ENCODE results near the gene MCM8.
"Not testable (repeated sequence)": the region's sequence is repeated elsewhere in the genome, so short reads cannot be mapped to it uniquely, and the experiment has no call there.

Gene MCM8

DNA sequence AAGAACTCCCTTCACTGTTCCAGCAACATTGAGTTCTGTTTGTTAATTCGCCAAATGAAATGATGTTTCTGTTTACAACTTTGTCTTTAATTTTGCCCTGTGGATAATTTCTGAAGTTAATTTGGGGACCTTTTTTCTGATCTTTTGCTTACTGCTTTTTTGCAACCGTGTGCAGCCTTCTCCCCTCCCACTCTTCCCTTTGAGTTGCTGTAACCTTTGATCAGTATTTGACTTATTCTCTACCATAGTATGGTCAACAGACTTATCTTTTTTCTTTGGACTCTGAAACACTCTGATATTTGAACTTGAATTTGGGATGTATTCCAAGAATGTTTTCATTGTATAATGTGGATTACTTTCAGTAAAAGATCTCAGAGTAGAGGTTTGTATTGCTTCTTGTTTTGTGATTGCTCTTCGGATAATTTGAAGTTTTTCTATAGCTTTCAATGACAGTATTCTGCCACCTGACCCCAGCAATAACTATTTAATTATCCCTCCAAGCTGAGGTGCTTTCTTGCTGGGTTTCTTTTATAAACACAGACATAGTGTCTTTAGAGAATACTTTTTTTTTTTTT lies 57.2 kb downstream of the MCM8 start:
- DNase-seq: no peak

DNA sequence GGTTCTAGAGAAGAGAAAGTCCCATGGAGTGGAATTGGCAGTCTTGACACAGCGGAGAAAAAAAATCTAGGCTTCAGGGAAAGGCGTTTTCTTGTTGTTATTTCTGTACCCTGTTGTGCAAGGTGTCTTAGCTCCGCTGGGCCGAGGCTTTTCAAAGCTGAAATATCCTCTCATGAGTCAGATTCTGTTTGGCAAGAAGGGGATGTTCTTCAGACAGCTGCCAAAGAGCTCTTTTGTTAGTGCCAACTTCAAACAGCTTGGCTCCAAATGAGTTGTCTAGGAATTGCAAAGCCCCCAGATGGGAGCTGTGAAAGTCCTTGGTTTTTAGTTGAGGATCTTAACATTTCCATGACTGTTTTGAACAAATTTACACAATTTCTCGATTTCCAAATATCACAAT lies 57.8 kb downstream of the MCM8 start:
- no peak for DNase-seq

DNA sequence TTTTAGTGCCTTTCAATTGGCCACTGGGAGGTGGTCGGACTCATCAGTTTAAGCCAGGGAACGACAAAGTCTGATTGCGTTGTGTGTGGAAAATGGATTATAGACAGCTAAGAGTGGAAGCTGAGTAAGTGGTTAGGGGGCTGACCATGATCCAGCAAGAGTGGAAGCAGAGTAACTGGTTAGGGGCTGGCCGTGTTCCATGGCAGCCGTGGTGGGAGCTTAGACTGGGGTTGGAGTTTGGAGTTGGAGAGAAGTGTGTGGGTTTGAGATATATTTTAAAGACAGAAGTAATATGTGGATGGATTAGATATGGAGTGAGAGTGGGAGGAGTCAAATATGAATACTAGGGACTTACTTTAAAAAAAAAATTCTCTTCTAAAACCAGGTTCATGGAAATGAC lies 61.7 kb downstream of the MCM8 start:
- no peak for DNase-seq

DNA sequence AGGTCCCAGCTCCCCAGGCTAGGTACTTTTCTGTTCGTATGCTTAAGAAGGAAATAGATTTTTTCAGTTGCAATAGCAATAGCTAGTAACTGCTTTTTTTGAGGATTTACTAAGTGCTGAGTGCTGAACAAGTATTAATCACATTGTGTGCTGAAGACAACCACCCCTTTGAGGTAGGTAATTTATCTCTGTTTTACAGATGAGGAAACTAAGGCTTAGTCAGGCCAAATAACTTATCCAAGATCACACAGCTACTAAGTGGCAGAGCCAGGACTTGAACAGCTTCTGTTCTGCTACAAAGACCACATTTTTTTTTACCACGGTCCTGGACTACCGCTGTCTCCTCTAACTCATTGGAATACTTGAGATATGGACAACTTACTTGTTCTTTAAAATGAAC lies 63.6 kb downstream of the MCM8 start:
- no peak for DNase-seq

DNA sequence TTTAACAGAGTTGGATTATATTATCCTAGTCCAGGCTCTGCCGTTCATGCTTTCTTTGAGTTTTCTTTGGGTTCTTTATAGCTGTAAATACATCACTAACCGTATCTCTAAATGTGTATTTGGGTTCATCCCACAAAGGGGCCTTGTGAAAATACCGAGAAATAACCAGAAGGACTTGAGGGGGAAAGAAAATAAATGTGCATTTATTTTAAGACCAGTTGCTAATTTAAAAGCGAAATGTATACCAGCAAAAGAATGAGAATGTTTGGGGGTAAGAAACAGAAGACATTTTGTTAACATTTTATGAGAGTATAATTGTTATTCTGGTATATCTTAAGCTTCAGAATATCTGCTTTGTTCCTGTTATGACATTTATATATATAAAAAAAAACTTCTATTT lies 64.5 kb downstream of the MCM8 start:
- no peak for DNase-seq

DNA sequence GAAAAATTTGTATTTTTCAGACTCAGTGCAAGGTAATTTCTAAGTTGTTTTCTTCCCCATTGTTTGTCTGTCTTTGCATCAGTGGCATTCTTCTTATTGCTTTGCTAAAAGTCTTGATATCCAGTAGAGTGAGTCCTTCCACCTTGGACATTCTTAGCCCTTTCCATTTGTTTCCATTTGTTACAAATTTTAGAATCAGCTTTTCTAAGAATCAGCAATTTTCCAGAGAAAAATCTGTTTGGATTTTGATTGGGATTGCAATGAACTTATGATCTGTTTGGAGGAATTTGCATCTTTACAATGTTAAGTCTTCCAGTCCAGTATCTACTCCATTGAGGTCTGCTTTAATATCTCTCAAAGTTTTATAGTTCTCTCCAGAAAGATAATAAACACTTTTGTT lies 67.0 kb downstream of the MCM8 start:
- no peak for DNase-seq

DNA sequence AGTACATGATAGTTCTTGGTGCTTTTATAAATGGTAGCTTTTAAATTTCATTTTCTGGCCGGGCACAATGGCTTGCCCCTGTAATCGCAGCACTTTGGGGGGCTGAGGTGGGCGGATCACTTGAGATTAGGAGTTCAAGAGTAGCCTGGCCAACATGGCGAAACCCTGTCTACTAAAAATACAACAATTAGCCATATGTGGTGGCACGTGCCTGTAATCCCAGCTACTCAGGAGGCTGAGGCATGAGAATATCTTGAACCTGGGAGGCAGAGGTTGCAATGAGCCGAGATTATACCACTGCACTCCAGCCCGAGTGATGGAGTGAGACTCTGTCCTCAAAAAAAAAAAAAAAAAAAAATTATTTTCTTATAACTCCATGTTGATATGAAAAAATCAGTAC lies 67.4 kb downstream of the MCM8 start:
- DNase-seq: no peak

DNA sequence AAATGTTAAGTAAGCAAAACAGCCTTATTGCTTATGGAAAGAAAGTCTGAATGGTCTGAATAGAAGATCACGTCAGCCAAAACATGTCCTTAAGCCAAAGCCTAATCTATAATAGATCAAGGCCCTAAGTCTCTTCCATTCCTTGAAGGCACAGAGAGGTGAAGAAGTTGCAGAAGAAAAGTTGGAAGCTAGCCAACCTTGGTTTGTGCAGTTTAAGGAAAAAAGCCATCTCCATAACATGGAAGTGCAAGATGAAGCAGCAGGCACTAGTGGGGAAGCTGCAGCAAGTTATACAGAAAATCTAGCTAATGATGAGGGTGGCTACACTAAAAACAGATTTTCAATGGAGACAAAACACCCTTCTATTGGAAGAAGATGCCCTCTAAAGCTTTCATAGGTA lies 74.3 kb downstream of the MCM8 start:
- DNase-seq: no peak

DNA sequence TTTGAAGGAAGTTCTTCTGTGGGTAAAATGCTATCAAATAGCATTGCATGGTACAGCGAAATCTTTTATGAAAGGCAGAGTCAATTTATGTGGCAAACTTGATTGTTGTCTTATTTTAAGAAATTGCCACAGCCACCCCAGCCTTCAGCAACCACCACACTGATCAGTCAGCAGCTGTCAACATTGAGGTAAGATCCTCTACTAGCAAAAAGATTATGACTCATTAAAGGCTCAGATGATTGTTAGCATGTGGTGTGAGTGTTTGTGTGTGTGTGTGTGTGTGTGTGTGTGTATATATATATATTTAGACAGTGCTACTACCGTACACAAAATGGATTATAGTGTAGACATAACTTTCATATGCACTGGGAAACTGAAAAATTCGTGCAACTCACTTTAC lies 75.6 kb downstream of the MCM8 start:
- no peak for DNase-seq

DNA sequence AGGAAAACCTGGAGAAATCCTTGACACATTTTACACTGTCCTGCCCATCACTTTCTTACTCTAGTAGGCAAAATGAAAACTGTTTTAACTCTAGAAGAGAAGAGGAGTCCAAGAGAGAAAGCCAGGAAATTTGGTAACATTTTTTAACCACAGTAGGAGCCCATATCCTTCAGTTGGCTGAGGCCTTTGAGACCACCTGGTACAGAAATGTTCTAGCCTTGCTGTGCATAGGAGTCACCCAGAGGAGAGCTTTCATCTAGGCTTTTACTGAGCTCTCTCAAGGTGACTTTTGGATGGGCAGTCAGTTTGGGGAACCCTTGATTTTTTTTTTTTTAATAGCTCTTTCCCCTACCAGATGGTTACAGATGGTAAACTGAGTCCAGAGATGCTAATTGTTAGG lies 78.4 kb downstream of the MCM8 start:
- DNase-seq: no peak

DNA sequence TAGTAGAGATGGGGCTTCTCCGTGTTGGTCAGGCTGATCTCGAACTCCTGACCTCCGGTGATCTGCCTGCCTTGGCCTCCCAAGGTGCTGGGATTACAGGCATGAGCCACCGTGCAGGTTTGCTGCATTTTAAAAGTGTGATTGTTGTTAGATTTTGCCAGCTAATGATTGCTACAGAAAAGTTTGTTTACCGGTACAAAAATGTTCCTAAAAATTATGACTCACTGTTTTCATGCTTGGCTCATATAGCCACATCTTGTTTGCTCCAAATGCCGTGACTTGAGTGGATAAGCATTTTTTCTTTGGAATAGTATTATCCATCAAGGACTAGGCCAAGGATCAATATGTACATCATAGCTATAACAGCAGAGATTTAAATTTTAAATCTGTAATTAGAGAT lies 79.1 kb downstream of the MCM8 start:
- no peak for DNase-seq

DNA sequence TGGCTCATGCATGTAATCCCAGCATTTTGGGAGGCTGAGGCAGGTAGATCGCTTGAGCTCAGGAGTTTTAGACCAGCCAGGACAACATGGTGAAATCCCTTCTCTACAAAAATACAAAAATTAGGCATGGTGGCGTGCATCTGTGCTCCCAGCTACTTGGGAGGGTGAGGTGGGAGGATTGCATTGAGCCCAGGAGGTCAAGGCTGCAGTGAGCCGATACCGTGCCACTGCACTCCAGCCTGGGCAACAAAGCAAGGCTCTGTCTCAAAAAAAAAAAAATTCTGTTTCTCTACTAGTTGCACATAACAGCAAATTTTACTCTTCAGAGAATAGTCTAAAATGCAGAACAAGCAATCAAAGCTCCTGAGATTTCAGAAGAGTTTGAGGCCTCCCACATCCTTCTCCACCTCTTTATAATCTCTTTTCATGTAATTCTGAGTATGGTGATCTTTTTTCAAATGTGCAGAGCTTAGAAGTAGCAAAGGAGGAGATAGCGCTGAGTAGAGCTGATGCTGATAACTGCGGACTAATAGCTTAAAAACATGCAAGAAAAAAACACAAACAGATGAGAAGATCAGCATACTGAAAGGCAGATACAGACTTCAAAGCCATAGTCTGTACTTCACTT lies 80.1 kb downstream of the MCM8 start:
- no peak for DNase-seq

DNA sequence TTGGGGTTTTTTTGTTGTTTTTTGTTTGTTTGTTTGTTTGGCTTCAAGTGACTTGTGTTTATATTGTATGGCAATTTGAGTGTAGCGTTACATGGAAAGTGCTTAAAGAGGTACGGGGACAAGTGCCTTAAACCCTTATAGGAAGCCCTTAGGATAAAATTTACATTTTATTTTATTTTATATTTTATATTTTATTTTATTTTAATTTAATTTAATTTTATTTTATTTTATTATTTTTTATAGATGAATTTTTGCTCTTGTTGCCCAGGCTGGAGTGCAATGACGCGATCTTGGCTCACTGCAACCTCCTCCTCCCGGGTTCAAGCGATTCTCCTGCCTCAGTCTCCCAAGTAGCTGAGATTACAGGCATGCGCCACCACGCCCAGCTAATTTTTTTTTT lies 82.5 kb downstream of the MCM8 start:
- DNase-seq: not testable (repeated sequence)

DNA sequence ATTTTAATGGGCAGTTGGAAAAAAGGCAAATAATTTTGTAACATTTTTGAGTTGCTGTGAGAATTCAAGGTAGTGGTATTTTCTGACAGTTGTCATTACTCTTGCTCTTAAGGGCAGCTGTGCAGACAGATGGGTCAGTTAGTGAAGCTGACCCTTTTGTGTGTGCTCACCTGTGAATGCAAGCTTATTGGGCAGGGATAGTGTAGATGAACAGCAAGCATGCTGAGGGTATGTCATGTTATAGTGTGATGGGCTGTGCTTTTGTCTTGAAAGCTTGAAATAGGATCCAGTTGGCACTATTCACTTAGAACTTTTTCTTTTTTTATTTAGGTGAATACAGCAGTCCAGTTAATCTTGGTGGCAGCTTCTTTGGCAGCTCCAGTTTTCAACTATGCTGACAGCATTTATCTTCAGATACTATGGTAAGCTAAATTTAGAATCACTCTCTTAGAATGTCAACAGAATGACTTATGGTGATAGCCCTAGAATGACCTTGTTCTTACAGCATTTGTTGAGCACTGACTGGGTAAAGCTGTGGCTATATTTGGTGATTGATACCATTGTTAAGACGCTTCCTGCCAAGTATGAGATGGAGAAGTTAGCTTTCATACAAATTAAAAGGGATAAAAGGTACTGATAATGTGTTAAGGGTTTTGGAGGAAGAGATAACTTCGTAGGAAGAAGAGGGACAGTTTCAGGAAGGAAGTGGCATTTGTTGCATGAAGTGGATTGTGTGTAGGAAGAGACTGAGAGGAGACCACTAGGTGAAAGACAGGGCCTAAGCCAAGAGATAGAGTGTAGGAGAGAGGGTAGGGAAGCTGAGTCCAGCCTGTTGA lies 83.9 kb downstream of the MCM8 start:
- no peak for DNase-seq

DNA sequence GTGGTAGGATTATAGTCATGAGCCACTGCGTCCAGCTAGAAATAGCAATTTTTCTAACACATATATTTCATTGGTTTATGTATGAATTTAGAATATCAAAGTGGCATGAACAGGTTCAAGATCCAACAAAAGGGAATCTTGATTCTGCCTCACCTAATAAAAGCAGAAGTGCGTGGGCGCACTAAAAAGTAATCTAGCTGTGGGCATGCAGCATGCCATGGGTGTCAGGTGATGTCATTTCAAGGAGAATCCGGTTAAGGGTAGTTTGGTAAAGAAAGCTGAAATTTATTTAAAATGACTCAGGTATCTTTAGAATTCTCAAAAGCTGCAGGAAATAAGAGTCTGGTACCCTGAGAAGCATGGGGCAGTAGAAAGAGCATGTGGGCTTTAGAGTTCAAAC lies 85.8 kb downstream of the MCM8 start:
- DNase-seq: no peak

DNA sequence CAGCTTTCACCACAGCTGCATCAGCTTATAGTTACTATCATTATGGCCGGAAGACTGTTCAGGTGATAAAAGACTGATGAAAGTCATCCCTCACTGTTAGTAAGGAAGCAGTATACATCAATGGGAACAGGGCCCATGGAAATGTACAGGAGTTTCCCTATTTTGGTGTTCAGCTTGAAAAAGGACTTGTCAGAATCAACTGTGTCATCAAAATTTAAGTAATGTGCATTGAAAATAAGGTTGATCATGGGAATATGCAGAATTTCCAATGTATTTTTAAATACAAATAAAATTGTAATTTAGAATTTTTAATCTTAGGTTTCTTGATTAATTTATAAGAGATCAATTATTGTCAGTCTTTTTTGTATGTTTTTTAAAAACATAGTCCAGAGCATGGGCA lies 86.6 kb downstream of the MCM8 start:
- DNase-seq: no peak

DNA sequence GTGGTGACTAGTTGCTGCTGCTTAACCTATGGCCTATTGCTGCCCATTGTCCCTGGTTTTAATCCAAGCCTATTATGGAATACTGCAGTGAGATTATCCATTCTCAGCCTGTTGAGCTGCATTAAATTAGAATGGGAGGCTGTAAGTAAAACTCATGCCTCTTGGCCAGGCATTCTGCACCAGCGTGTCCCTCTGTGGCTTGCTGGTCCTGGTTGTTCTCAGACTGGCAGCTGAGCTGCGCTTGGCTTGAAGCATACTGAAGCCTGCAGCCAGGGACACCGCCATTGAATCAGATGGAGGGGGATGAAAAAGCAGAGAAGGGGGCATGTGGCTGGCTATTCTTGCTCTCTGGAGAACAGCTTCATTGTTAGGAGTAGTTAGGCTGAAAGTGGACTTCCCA lies 87.8 kb downstream of the MCM8 start:
- DNase-seq: no peak

DNA sequence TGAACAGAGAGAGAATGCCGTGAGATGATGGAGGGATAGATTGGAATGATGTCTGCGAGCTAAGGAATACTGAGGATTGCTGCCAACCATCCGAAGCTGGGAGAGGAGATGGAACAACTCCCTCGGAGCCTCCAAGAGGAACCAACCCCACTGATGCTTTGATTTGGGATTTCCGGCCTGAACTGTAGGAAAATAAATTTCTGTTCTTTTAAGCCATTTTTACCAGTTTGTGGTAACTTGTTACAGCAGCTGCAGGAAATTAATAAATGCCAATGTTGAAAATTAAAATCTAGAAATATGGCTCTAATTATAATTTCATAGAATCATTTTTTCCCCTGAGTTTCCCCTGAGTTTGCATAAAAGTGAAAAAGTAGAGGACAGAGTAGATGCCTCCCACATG lies 89.3 kb downstream of the MCM8 start:
- DNase-seq: no peak

DNA sequence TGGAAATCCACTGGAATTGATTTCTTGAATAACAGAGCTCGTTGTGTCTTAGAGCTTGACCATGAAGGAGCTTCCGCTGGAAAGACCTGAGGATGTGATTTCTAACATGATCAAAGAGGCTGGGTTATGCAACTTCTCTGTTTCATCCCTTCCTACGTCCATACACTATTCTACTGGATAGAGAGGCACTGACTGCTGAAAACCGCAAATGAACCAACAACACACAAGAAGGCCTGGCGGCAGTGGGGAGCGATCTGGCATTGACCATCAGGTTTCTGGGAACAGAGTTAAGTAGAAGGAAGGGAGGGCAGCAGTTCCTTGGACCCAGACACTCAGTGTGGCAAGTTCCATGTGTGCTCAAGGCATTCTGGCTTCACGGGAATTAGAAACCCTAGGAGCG lies 90.1 kb downstream of the MCM8 start:
- no peak for DNase-seq

DNA sequence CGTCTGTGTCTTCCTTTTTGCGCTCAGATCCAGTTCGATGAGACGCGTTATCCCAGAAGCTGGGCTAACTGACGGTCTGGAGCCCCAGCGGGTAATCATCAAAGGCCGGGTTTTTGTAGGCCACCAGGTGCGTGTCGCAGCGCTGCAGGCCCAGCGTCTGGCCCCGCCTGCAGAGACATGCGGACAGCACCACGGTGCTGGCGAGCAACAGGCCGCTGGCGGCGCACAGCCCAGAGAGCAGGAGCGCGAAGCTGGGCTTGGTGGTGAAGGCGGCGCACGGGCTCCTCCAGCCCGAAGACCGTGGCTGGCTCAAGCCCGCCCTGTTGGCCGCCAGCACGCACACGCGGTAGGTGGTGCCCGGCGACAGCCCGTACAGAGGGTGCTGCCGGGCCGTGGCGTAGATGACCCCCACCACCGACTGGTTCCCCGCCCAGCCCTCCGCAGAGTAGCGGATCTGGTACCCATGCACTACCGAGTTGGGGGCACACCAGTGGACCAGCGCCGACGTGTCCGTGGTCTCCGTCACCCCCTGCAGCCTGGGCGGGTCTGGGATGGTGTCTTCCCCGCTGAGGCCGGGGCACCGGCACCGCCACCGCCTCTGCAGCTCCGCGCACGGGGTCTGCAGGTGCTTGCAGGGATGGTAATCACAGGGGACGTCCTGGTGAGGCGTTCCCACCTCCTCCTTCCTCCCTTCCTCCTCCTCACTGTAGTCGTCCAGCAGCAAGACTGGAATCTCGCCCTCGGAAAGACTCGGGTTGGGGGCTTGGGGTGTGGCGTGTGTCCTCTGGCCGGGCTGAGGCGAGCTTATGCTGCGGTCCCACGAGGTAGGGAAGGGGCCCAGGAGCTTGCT lies 90.7 kb downstream of the MCM8 start:
- DNase-seq: no peak

DNA sequence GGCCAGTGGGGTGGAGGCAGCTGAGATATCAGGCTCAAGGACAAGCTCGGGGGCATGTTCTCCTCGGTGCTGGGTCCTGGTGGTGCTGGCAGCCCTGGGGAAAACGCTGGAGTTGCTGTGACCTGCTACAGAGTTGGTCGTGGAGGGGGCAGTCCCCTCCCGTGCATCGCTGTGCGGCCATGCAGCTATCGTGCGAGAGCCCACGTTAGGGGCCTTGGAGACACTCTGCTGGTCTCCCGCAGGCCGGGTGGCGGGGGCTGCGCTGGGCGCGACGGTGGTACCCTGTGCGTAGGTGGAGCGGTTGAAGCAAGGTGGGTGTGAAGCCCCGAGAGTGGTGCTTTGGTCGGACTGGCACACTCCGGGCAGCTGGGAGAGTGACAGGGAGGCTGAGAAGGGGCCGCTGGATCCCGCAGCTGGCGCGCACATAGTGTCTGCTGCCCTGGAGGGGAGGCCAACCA lies 91.4 kb downstream of the MCM8 start:
- no peak for DNase-seq

DNA sequence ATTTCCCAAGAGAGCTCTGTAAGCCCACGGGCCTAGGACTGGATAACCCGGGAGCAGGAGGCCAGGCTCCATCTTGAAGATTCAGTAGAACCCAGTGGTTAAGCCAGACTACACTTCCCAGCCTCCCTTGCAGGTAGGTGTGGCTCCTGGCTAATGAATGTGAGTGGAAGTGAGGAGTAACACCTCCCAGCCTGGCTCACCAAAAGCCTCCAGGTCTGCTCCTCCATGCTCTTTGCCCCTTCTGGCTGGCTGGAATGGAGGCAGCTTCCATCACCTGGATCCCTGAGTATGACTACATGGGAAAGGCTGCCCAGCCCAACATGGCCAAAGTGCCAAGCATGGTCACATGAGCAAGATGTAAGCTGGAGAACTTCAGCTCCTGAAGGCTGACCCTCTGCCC lies 93.7 kb downstream of the MCM8 start:
- DNase-seq: no peak

DNA sequence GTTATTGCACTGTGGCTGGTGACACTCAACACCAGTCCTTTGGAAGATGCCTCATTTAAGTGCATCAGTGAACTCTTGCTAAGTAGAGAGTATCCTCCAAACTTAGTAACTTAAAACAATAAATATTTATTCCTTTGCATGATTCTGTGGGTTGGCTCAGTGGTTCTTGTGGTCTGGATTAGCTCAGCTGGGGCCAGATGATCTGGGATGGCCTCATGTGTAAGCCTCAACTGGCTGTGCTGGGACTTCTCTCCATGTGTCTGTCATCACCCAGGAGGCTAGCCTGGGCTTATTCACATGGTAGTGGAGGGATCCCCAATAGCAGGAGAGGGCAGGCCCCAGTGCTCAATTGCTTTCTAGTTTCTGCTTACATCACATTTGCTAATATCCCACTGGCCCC lies 95.1 kb downstream of the MCM8 start:
- no peak for DNase-seq

DNA sequence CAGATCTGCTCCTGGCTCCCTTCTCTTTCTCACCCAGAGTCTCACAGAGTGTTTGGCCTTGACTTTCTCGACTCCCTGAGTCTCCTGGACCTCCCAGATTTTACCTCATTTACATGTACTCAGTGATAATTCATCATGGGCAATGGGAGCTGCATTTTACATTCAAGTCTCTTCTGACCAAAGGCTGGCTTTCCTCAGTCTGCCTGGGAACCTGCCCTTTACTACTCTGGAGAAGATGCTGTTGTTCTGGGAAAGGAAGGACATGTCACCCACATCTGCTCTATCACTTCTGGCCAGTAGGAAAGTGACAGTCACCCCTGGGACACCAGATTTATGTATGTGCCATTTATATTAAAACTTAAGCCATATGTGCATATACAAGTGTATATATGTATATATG lies 96.0 kb downstream of the MCM8 start:
- no peak for DNase-seq
